Measurements from ENCODE around the gene DTD1. TPM values are rescaled to one million over a fixed set of nuclear protein-coding genes. Genes with fewer than 3 reads are reported as not detected.

The DTD1 gene
- total RNA-seq, 3 donors from 2014 or later (not counting 1 experiment from before 2014, with no cell fraction given), result 23.4 to 28.4 (median 24.1) TPM

GRCh38 chr20:18666803-18667415 is 79.1 kb downstream of the DTD1 start:
- no peaks in the 10 kb centered on the region for H3K36me3 Mint-ChIP-seq
- DNase-seq (no peak), ATAC-seq (no peak)
- Histone ChIP-seq H3K36me3 (ENCODE audit: control insufficient read depth, insufficient read depth, low read length) (no peaks in the 10 kb centered on the region), H3K27me3 (ENCODE audit: control insufficient read depth, insufficient read depth, low read length) (no peaks in the 10 kb centered on the region), H3K4me3 (ENCODE audit: low read length) (no peak overlapping the region), H3K27ac (ENCODE audit: low read length) (no peak overlapping the region), H3K9me3 (ENCODE audit: control insufficient read depth, insufficient read depth, low read length) (no peaks in the 10 kb centered on the region), H3K4me1 (ENCODE audit: control insufficient read depth, insufficient read depth, low read length) (no peaks in the 10 kb centered on the region)
- intact Hi-C loops (cut with micrococcal nuclease), result no loop called here
- no peak for TF ChIP-seq CTCF (IDR thresholded peaks at IDR 0.05)
- no peaks in the 10 kb centered on the region for H3K27me3 Mint-ChIP-seq (ENCODE audit: low read depth in 2 of 2)
- H3K4me1 Mint-ChIP-seq, result peaks cover 7 to 11% of the 10 kb centered on the region in 2 donors
- no peaks in the 10 kb centered on the region for H3K9me3 Mint-ChIP-seq
- H3K4me3 Mint-ChIP-seq, result no peak overlapping the region
- 94% methylated on average over 9 of the region's 9 CpGs for WGBS (ENCODE audit: insufficient coverage)
- H3K27ac Mint-ChIP-seq, result no peak overlapping the region

- H3K27ac ChIP-seq (ENCODE audit: low read length), result no peak overlapping the region
- H3K27me3 ChIP-seq (ENCODE audit: control insufficient read depth, insufficient read depth, low read length), result no peaks in the 10 kb centered on the region
- Mint-ChIP-seq H3K4me1 (peaks cover 3 to 7% of the 10 kb centered on the region in 2 donors), H3K36me3 (no peaks in the 10 kb centered on the region), H3K27me3 (ENCODE audit: low read depth in 2 of 2) (no peaks in the 10 kb centered on the region), H3K9me3 (no peaks in the 10 kb centered on the region), H3K27ac (no peak overlapping the region), H3K4me3 (no peak overlapping the region)
- TF ChIP-seq CTCF (IDR thresholded peaks at IDR 0.05), result no peak
- ATAC-seq, result no peak
- H3K4me1 ChIP-seq (ENCODE audit: control insufficient read depth, insufficient read depth, low read length), result no peaks in the 10 kb centered on the region
- intact Hi-C loops (cut with micrococcal nuclease), result no loop called here
- no peak for DNase-seq
- WGBS (ENCODE audit: insufficient coverage), result 97% methylated on average over 15 of the region's 15 CpGs
- H3K4me3 ChIP-seq (ENCODE audit: low read length), result no peak overlapping the region
- H3K36me3 ChIP-seq (ENCODE audit: control insufficient read depth, insufficient read depth, low read length), result no peaks in the 10 kb centered on the region
- no peaks in the 10 kb centered on the region for H3K9me3 ChIP-seq (ENCODE audit: control insufficient read depth, insufficient read depth, low read length)
Observed at GRCh38 chr20:18669241-18670019, 81.6 kb downstream of the DTD1 start.

GRCh38 chr20:18671203-18671710 is 83.4 kb downstream of the DTD1 start:
- H3K9me3 ChIP-seq (ENCODE audit: control insufficient read depth, insufficient read depth, low read length), result no peaks in the 10 kb centered on the region
- no peak overlapping the region for H3K27ac Mint-ChIP-seq
- H3K36me3 ChIP-seq (ENCODE audit: control insufficient read depth, insufficient read depth, low read length), result no peaks in the 10 kb centered on the region
- no peaks in the 10 kb centered on the region for H3K27me3 ChIP-seq (ENCODE audit: control insufficient read depth, insufficient read depth, low read length)
- no peak for TF ChIP-seq CTCF (IDR thresholded peaks at IDR 0.05)
- H3K9me3 Mint-ChIP-seq, result no peaks in the 10 kb centered on the region
- no peak overlapping the region for H3K4me3 Mint-ChIP-seq
- no peak overlapping the region for H3K27ac ChIP-seq (ENCODE audit: low read length)
- peaks cover 4 to 7% of the 10 kb centered on the region in 2 donors for H3K4me1 Mint-ChIP-seq
- ATAC-seq (no peak), DNase-seq (no peak)
- 81% methylated on average over 2 of the region's 3 CpGs for WGBS (ENCODE audit: insufficient coverage)
- intact Hi-C loops (cut with micrococcal nuclease), result no loop called here
- H3K4me1 ChIP-seq (ENCODE audit: control insufficient read depth, insufficient read depth, low read length), result no peaks in the 10 kb centered on the region
- no peak overlapping the region for H3K4me3 ChIP-seq (ENCODE audit: low read length)
- no peaks in the 10 kb centered on the region for H3K36me3 Mint-ChIP-seq
- no peaks in the 10 kb centered on the region for H3K27me3 Mint-ChIP-seq (ENCODE audit: low read depth in 2 of 2)
